ENCODE data around the gene HDHD2. TPM values are rescaled to one million over a fixed set of nuclear protein-coding genes. Genes with fewer than 3 reads are reported as not detected.
"Not testable (repeated sequence)": the region's sequence is repeated elsewhere in the genome, so short reads cannot be mapped to it uniquely, and the experiment has no call there.

HDHD2 gene
- total RNA-seq, 4 donors from 2014 or later = 5.4 to 21.8 (median 11.9) TPM

DNA sequence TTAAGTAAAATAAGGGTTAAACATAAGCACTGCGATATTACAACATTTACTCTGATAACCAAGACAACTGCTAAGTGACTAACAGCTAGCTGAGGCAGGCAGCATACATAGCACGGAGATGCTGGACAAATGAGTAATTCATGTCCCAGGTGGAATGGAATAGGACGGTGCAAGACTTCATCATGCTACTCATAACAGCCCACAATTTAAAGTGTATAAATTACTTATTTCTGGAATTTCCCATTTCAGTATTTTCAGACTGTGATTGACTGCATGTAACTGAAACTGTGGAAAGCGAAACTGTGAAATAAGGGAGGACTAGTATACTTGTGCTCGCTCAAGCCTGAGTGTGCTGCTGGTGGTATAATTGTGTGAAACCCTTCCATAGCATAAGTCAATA lies 12.9 kb upstream of the HDHD2 start:
- no peaks in the 10 kb centered on the region for H3K9me3 ChIP-seq
- no peak for ATAC-seq

GRCh38 chr18:47160256-47160655 lies 10.0 kb upstream of the HDHD2 start:
- no peak for TF ChIP-seq POLR2A (IDR thresholded peaks at IDR 0.05)
- TF ChIP-seq, protein P1, sequence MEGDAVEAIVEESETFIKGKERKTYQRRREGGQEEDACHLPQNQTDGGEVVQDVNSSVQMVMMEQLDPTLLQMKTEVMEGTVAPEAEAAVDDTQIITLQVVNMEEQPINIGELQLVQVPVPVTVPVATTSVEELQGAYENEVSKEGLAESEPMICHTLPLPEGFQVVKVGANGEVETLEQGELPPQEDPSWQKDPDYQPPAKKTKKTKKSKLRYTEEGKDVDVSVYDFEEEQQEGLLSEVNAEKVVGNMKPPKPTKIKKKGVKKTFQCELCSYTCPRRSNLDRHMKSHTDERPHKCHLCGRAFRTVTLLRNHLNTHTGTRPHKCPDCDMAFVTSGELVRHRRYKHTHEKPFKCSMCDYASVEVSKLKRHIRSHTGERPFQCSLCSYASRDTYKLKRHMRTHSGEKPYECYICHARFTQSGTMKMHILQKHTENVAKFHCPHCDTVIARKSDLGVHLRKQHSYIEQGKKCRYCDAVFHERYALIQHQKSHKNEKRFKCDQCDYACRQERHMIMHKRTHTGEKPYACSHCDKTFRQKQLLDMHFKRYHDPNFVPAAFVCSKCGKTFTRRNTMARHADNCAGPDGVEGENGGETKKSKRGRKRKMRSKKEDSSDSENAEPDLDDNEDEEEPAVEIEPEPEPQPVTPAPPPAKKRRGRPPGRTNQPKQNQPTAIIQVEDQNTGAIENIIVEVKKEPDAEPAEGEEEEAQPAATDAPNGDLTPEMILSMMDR (IDR thresholded peaks at IDR 0.05 in 4 of 5, conservative IDR thresholded peaks at IDR 0.05 in 1 of 5) = no peak
- no peak for ATAC-seq
- intact Hi-C loops (cut with DNase I; ENCODE audit: low total_unique reads) (no loop called here), in situ Hi-C loops (cut with MboI; ENCODE audit: low sequenced_read_pairs in 4 of 4) (no loop called here)
- Histone ChIP-seq H3K36me3 (peaks cover 0 to 6% of the 10 kb centered on the region in 2 donors), H3K4me1 (peaks cover 3 to 8% of the 10 kb centered on the region in 2 donors), H3K27ac (no peak overlapping the region), H3K27me3 (no peaks in the 10 kb centered on the region), H3K9me3 (no peaks in the 10 kb centered on the region), H3K4me3 (no peak overlapping the region)
- no peak for DNase-seq

More for the DNA sequence above, 12.9 kb upstream of the HDHD2 start:
- TF ChIP-seq, protein P1 (IDR thresholded peaks at IDR 0.05 in 4 of 5, conservative IDR thresholded peaks at IDR 0.05 in 1 of 5) = no peak
- no peak for TF ChIP-seq POLR2A (IDR thresholded peaks at IDR 0.05)
- intact Hi-C loops (cut with DNase I; ENCODE audit: low total_unique reads) = no loop called here
- H3K36me3 ChIP-seq = no peaks in the 10 kb centered on the region
- H3K4me3 ChIP-seq = no peak overlapping the region
- in situ Hi-C loops (cut with MboI; ENCODE audit: low sequenced_read_pairs in 4 of 4) = no loop called here
- no peak overlapping the region for H3K27ac ChIP-seq
- H3K4me1 ChIP-seq = peaks cover 3 to 8% of the 10 kb centered on the region in 2 donors
- H3K27me3 ChIP-seq = no peaks in the 10 kb centered on the region
- DNase-seq = no peak

GRCh38 chr18:47158404-47158803 lies 8.1 kb upstream of the HDHD2 start:
- H3K4me1 ChIP-seq; in situ Hi-C loops (cut with MboI; ENCODE audit: low sequenced_read_pairs in 4 of 4); H3K27me3 ChIP-seq; H3K9me3 ChIP-seq; ATAC-seq; intact Hi-C loops (cut with DNase I; ENCODE audit: low total_unique reads); H3K27ac ChIP-seq; DNase-seq; H3K4me3 ChIP-seq: not testable (repeated sequence)
- peaks cover 0 to 21% of the 10 kb centered on the region in 2 donors for H3K36me3 ChIP-seq

- peak overlapping the region; percentile 83 to 96 (median 95) for H3K27ac ChIP-seq
- H3K27me3 ChIP-seq = no peaks in the 10 kb centered on the region
Measured at GRCh38 chr18:47151439-47151838, 1.1 kb upstream of the HDHD2 start.

GRCh38 chr18:47150824-47151366 lies 595 bp upstream of the HDHD2 start:
- ATAC-seq (peak; percentile 44 to 52), DNase-seq (no peak)
- no peaks in the 10 kb centered on the region for H3K27me3 ChIP-seq
- peaks cover 0 to 21% of the 10 kb centered on the region in 2 donors for H3K36me3 ChIP-seq
- peaks cover 25 to 28% of the 10 kb centered on the region in 2 donors for H3K4me1 ChIP-seq
- intact Hi-C loops (cut with DNase I; ENCODE audit: low total_unique reads) = loop anchor here (1.0 to 2.0 kb wide), 2 partner anchors 16 to 25 kb away; partner anchors contain the start of gene IER3IP1
- peak overlapping the region; percentile 81 to 98 (median 82) for H3K4me3 ChIP-seq
- TF ChIP-seq, protein P1 (IDR thresholded peaks at IDR 0.05 in 4 of 5, conservative IDR thresholded peaks at IDR 0.05 in 1 of 5) = no peak
- TF ChIP-seq POLR2A (IDR thresholded peaks at IDR 0.05) = no peak
- peak overlapping the region; percentile 83 to 96 (median 95) for H3K27ac ChIP-seq
- no peaks in the 10 kb centered on the region for H3K9me3 ChIP-seq
- in situ Hi-C loops (cut with MboI; ENCODE audit: low sequenced_read_pairs in 4 of 4) = no loop called here

More at GRCh38 chr18:47151439-47151838, 1.1 kb upstream of the HDHD2 start:
- Histone ChIP-seq H3K36me3 (peaks cover 0 to 21% of the 10 kb centered on the region in 2 donors), H3K4me1 (peaks cover 23 to 28% of the 10 kb centered on the region in 2 donors), H3K9me3 (no peaks in the 10 kb centered on the region), H3K4me3 (peak overlapping the region; percentile 81 to 98 (median 82))
- in situ Hi-C loops (cut with MboI; ENCODE audit: low sequenced_read_pairs in 4 of 4) = no loop called here
- TF ChIP-seq, protein P1 (IDR thresholded peaks at IDR 0.05 in 4 of 5, conservative IDR thresholded peaks at IDR 0.05 in 1 of 5) = no peak
- TF ChIP-seq POLR2A (IDR thresholded peaks at IDR 0.05) = no peak
- ATAC-seq (no peak), DNase-seq (no peak)
- intact Hi-C loops (cut with DNase I; ENCODE audit: low total_unique reads) = loop anchor here (2.0 kb wide), 1 partner anchor 15 kb away; no protein-coding TSS in a partner anchor

Data from gastrocnemius medialis (tissue), 4 donors.